Mucosa of rectum (tissue), 2 donors: ENCODE data around the gene DOK6.
"Not testable (repeated sequence)": the region's sequence is repeated elsewhere in the genome, so short reads cannot be mapped to it uniquely, and the experiment has no call there.

ENCODE experiments used
- H3K27ac ChIP-seq, 2 donors: one replicate each; pipeline ENCODE4 v1.7.0; 2013; ENCODE audit warnings: inconsistent platforms in 2 of 2, low read depth in 2 of 2, low read length in 2 of 2
- H3K27me3 ChIP-seq, 2 donors: one replicate each; pipeline ENCODE4 v1.7.0; 2013; ENCODE audit warnings: low read length in 2 of 2; ENCODE audit not compliant: control insufficient read depth in 2 of 2, insufficient read depth in 2 of 2
- H3K36me3 ChIP-seq, 2 donors: one replicate each; pipeline ENCODE4 v1.7.0; 2013; ENCODE audit warnings: low read length in 2 of 2; ENCODE audit not compliant: control insufficient read depth in 2 of 2, insufficient read depth in 2 of 2
- H3K4me1 ChIP-seq, 2 donors: one replicate each; pipeline ENCODE4 v1.7.0; 2013; ENCODE audit warnings: low read length in 2 of 2, mild to moderate bottlenecking in 1 of 2; ENCODE audit not compliant: control insufficient read depth in 2 of 2, insufficient read depth in 2 of 2
- H3K4me3 ChIP-seq, 2 donors: one replicate each; pipeline ENCODE4 v1.7.0; 2013; ENCODE audit warnings: low read length in 2 of 2
- H3K9ac ChIP-seq, 2 donors: one replicate each; pipeline ENCODE4 v1.7.0; 2013; ENCODE audit warnings: low read length in 2 of 2, low read depth in 1 of 2, mild to moderate bottlenecking in 1 of 2
- H3K9me3 ChIP-seq, 2 donors: one replicate each; pipeline ENCODE4 v1.7.0; 2013; ENCODE audit warnings: low read length in 2 of 2; ENCODE audit not compliant: control insufficient read depth in 2 of 2
- donor health status: healthy.
- donor health status: Normal muscosa, but diverticular disease.

The DOK6 gene

DNA sequence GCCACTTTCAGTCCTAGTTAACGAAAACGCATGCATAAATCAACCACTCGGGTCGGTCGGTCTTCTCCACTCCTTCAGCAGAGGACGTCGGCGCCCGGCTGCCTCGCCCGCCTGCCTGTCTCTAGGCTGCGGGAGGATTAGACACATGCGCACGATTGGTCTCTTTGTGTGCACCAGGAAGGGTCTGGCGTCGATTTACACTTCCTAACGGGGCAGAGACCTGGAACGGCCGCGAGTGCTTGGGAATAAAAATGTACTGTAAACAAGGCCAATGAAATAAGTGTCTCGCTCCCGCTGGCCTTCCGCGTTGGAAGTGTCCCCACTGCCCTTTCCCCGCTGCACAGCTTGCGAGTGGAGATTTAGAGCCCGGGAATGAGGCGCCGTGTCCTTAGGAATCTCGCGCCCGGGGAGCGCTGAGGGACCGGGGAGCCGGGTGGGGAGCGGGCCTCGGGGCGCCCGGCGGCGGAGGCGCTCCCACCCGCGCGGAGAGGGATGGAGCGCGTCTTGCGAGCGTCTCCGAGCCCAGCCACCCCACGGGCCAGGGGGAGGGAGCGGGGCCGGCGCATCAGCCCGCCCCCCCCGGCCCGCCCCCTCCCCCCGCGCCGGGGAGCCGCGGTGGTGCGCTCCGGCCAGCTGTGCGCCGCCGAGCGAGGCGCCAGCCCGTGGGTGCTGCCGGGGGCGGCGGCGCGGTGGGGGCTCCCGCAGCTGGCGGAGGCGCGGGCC is at the start of gene DOK6:
TSS of gene DOK6 (plus strand) at position 636 of the 723 bp plus-strand sequence.
- no peaks in the 10 kb centered on the region for H3K9me3 ChIP-seq
- H3K27ac ChIP-seq, result peak within 1 kb of the TSS in 1 of 2 donors; percentile 41
- no peaks in the 10 kb centered on the region for H3K4me1 ChIP-seq
- H3K36me3 ChIP-seq, result no peaks in the 10 kb centered on the region
- no peak within 1 kb of the TSS for H3K9ac ChIP-seq
- H3K27me3 ChIP-seq, result peaks cover 11 to 18% of the 10 kb centered on the region in 2 donors
- H3K4me3 ChIP-seq, result peak within 1 kb of the TSS; percentile 53 to 68

GRCh38 chr18:69353023-69353422 is 47.7 kb upstream of the DOK6 start:
- H3K36me3 ChIP-seq, result no peaks in the 10 kb centered on the region
- no peak overlapping the region for H3K9ac ChIP-seq
- no peak overlapping the region for H3K27ac ChIP-seq
- H3K27me3 ChIP-seq, result no peaks in the 10 kb centered on the region
- no peak overlapping the region for H3K4me3 ChIP-seq
- no peaks in the 10 kb centered on the region for H3K4me1 ChIP-seq
- no peaks in the 10 kb centered on the region for H3K9me3 ChIP-seq

GRCh38 chr18:69357590-69357989 is 43.1 kb upstream of the DOK6 start:
- no peak overlapping the region for H3K27ac ChIP-seq
- no peaks in the 10 kb centered on the region for H3K4me1 ChIP-seq
- no peaks in the 10 kb centered on the region for H3K9me3 ChIP-seq
- H3K9ac ChIP-seq, result no peak overlapping the region
- H3K4me3 ChIP-seq, result no peak overlapping the region
- H3K36me3 ChIP-seq, result no peaks in the 10 kb centered on the region
- no peaks in the 10 kb centered on the region for H3K27me3 ChIP-seq

DNA sequence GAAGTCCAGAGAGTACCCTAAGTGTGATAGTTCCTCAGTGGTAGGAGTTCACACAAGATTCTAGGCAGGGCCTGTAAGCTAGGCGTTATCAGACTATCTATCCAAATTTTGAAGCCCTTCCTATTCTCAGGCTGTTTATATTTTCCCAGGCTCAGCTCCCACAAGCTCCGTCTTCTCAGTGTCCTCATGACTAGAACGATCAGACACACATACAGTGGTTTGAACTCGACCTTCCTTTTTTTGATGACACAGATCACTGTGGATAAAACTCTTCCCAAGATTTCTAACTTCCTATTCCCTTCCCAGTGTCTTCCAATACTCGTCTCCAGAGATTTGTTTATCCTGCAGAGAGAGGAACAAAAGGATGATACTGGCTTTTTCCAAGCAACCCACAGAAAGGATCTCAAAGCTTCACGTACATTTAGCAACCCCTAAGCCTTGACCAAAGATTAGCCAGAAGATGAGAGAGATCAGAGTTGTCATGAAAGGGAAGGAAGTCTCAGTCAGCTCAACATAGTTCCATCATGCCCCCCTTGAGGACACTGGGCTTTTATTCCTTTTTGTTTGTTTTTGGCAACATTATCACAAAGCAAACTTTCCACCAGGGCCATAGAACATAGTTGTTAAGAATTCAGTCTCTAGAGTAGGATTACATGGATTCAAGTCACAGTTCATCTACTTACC is 42.3 kb upstream of the DOK6 start:
- Histone ChIP-seq H3K9me3 (no peaks in the 10 kb centered on the region), H3K27me3 (no peaks in the 10 kb centered on the region), H3K9ac (no peak overlapping the region), H3K27ac (no peak overlapping the region), H3K36me3 (no peaks in the 10 kb centered on the region), H3K4me3 (no peak overlapping the region), H3K4me1 (no peaks in the 10 kb centered on the region)

DNA sequence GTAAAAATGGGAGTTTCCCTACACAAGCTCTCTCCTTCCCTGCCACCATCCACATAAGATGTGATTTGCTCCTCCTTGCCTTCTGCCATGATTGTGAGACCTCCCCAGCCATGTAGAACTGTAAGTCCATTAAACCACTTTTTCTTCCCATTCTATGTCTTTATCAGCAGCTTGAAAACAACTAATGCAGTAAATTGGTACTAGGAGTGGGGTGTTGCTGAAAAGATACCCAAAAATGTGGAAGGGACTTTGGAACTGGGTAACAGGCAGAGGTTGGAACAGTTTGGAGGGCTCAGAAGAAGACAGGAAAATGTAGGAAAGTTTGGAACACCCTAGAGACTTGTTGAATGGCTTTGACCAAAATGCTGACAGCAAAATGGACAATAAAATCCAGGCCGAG is 40.9 kb upstream of the DOK6 start:
- H3K27me3 ChIP-seq, H3K27ac ChIP-seq, H3K4me1 ChIP-seq, H3K36me3 ChIP-seq, H3K4me3 ChIP-seq, H3K9ac ChIP-seq, H3K9me3 ChIP-seq: not testable (repeated sequence)

- Histone ChIP-seq H3K27ac (no peak overlapping the region), H3K4me1 (no peaks in the 10 kb centered on the region), H3K36me3 (no peaks in the 10 kb centered on the region), H3K27me3 (no peaks in the 10 kb centered on the region), H3K4me3 (no peak overlapping the region), H3K9me3 (no peaks in the 10 kb centered on the region), H3K9ac (no peak overlapping the region)
Measured at GRCh38 chr18:69364930-69365329, 35.8 kb upstream of the DOK6 start.

DNA sequence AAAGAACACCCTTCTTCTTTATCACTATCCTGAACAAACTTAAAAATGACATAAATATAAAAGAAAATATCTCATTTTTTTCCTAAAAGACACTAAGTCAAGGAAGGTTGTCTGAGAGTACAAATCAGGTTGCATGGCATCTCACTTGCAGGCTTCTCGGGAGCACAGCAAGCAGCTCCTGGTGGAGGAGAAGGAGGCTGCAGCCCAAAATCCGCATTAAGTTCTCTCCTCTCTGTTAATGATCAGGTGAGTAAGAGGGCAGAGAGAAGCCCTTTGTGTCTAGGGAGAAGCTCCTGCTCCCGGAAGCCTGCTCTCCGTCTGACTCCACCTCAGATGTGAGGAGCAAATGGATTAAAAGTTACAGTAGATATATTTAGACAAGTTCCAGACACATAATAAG is 35.0 kb upstream of the DOK6 start:
- Histone ChIP-seq H3K4me3 (no peak overlapping the region), H3K27ac (no peak overlapping the region), H3K4me1 (no peaks in the 10 kb centered on the region), H3K9me3 (no peaks in the 10 kb centered on the region), H3K9ac (no peak overlapping the region), H3K36me3 (no peaks in the 10 kb centered on the region), H3K27me3 (no peaks in the 10 kb centered on the region)

DNA sequence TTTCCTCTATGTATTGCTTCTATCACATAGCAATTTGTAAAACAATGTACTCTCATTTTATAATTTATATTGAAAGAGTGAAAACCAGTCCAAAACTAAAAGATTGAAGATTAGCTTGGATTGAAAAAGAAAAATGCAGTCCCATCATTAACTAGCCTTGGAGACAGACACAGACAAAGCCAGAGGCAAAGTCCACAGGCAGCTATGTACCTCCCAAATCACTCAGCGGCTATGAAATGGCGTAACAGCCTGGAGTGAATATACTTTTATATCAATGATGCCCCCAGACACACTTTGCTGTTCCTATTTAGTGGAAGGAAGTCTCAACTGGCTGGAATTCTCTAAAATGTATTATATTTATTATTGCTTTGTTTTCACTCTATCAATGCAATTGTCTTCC is 33.6 kb upstream of the DOK6 start:
- H3K27me3 ChIP-seq, result no peaks in the 10 kb centered on the region
- H3K9ac ChIP-seq, result no peak overlapping the region
- H3K27ac ChIP-seq, result no peak overlapping the region
- H3K36me3 ChIP-seq, result no peaks in the 10 kb centered on the region
- H3K4me1 ChIP-seq, result no peaks in the 10 kb centered on the region
- H3K4me3 ChIP-seq, result no peak overlapping the region
- no peaks in the 10 kb centered on the region for H3K9me3 ChIP-seq

- Histone ChIP-seq H3K36me3 (no peaks in the 10 kb centered on the region), H3K27ac (no peak overlapping the region), H3K27me3 (no peaks in the 10 kb centered on the region), H3K9me3 (no peaks in the 10 kb centered on the region), H3K4me1 (no peaks in the 10 kb centered on the region), H3K9ac (no peak overlapping the region), H3K4me3 (no peak overlapping the region)
Measured at GRCh38 chr18:69371729-69372128, 29.0 kb upstream of the DOK6 start.

- Histone ChIP-seq H3K27me3 (no peaks in the 10 kb centered on the region), H3K27ac (no peak overlapping the region), H3K9me3 (no peaks in the 10 kb centered on the region), H3K4me1 (no peaks in the 10 kb centered on the region), H3K9ac (no peak overlapping the region), H3K36me3 (no peaks in the 10 kb centered on the region), H3K4me3 (no peak overlapping the region)
Measured at GRCh38 chr18:69380324-69380723, 20.4 kb upstream of the DOK6 start.
